CD4-positive, alpha-beta T cell treated with Interleukin-12 subunit alpha and Interleukin-12 subunit beta, for 1 hour (primary cell): ENCODE measurements around the gene DDB1.
"Not testable (repeated sequence)": the region's sequence is repeated elsewhere in the genome, so short reads cannot be mapped to it uniquely, and the experiment has no call there.

Experiments used
- DNase-seq: peaks from one replicate; pipeline ENCODE4 v3.0.0-alpha.2; 2020

The DDB1 gene

GRCh38 chr11:61264795-61265194, 68.1 kb downstream of the DDB1 start:
- DNase-seq = no peak

GRCh38 chr11:61264371-61264770, 68.5 kb downstream of the DDB1 start:
- no peak for DNase-seq

GRCh38 chr11:61259363-61259762, 73.5 kb downstream of the DDB1 start:
- DNase-seq = no peak

GRCh38 chr11:61258546-61258945, 74.4 kb downstream of the DDB1 start:
- no peak for DNase-seq

GRCh38 chr11:61256710-61257482, 76.0 kb downstream of the DDB1 start:
- DNase-seq = no peak

- peak; percentile 63 for DNase-seq
These were observed 78.4 kb downstream of the DDB1 start for GRCh38 chr11:61254403-61255025.

- not testable (repeated sequence) for DNase-seq
These were observed 80.6 kb downstream of the DDB1 start for GRCh38 chr11:61252332-61252731.

GRCh38 chr11:61250796-61251765, 81.8 kb downstream of the DDB1 start:
- not testable (repeated sequence) for DNase-seq
